ENCODE data around the gene TMEM59.
"Not testable (repeated sequence)": the region's sequence is repeated elsewhere in the genome, so short reads cannot be mapped to it uniquely, and the experiment has no call there.

Gene TMEM59

DNA sequence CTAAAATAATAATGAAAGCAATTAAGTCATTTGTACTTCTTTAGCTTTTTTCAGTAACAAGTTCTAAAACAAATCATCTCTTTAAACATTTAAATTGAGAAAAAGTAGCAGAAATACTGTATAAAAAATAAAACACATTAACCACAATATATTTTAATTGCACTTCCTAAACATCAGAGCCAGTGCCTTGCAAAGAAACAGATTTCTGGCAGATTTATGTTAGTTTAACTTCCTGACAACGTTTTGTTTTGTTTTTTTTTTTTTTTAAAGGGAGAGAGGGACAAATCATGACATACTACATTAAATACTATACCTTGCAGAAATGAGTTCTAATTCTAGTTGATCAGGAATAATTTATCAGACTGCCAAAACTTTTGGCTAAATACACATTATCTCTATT lies 11.2 kb downstream of the TMEM59 start:
- Mint-ChIP-seq H3K9me3 (no peaks in the 10 kb centered on the region), H3K36me3 (peaks cover 15 to 26% of the 10 kb centered on the region in 2 donors), H3K4me1 (peaks cover 2 to 8% of the 10 kb centered on the region in 2 donors), H3K4me3 (no peak overlapping the region), H3K27ac (no peak overlapping the region), H3K27me3 (no peaks in the 10 kb centered on the region)
- DNase-seq, result no peak
- ATAC-seq (replicated peaks), result no peak

DNA sequence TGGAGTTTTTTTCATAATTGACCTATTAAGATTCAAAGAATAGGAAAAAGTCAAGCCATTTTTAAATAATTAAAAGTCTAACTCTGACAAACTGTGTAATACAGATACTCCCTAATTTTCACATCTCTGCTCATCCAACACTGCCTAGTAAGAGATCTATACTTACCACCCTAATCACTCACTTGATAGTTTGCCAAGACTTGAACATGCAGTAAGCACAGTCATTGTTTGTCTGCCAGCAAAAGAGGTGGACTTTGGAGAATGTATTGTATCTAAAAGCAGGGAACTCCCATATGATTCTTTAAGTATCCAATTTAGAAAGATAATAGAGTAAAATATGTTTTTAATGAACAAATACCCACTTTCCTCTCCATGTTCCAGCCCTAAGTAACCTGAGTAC lies 15.5 kb downstream of the TMEM59 start:
- no peaks in the 10 kb centered on the region for H3K4me1 Mint-ChIP-seq
- H3K36me3 Mint-ChIP-seq, result peaks cover 13 to 34% of the 10 kb centered on the region in 2 donors
- no peak overlapping the region for H3K4me3 Mint-ChIP-seq
- no peak for ATAC-seq (replicated peaks)
- no peak for DNase-seq
- no peaks in the 10 kb centered on the region for H3K9me3 Mint-ChIP-seq
- no peaks in the 10 kb centered on the region for H3K27me3 Mint-ChIP-seq
- no peak overlapping the region for H3K27ac Mint-ChIP-seq

DNA sequence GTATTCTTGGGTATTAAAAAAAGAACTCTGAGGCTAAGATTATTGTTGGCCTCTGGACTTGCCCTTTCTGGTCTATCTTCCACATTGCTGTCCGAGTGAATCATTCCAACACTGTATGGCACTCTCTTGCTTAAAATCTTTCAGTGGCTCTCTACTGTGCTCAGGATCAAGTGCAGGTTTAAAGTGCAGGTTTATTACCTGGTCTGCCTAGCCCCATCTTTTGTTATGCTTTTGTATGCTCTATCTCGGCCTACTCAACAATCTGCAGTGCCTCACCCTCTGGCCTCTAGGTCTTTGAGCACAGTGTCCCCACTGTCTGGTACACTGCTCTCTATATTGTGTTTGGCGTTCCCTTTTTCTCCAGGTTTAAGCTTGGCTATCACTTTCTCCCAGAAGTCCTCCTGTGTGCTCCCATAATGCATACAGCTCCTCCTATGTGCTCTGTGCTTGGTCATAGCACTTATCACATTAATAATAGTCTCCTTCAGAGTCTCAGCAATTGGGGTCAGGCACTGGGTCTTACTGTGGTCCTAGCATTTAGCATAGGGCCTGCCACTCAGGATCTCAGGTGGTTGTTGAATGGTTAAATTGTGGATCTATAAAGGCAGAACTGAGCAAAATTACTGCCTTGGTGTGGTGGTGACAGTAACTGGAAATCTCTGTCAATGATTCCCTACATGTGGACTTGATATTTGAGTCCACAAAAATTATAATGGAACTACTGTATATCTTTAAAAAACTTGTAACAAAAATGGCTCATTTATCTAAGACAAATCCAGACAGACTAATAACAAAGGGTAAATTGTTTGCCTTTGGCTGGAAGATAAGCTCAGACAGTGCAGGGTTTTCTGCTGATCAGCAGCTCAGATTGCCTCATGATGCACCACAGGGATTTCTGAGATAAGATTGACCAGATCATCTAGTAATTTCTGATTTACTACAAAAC lies 24.4 kb downstream of the TMEM59 start:
- H3K9me3 Mint-ChIP-seq, result no peaks in the 10 kb centered on the region
- peaks cover 8 to 26% of the 10 kb centered on the region in 2 donors for H3K36me3 Mint-ChIP-seq
- peaks cover 2 to 8% of the 10 kb centered on the region in 2 donors for H3K4me1 Mint-ChIP-seq
- ATAC-seq (replicated peaks) (no peak), DNase-seq (no peak)
- peak overlapping the region; percentile 27 for H3K27ac Mint-ChIP-seq
- no peak overlapping the region for H3K4me3 Mint-ChIP-seq
- H3K27me3 Mint-ChIP-seq, result no peaks in the 10 kb centered on the region

GRCh38 chr1:54027848-54028247 lies 25.2 kb downstream of the TMEM59 start:
- H3K27me3 Mint-ChIP-seq, result no peaks in the 10 kb centered on the region
- no peak overlapping the region for H3K27ac Mint-ChIP-seq
- H3K9me3 Mint-ChIP-seq, result no peaks in the 10 kb centered on the region
- ATAC-seq (replicated peaks) (no peak), DNase-seq (no peak)
- H3K36me3 Mint-ChIP-seq, result peaks cover 8 to 22% of the 10 kb centered on the region in 2 donors
- no peak overlapping the region for H3K4me3 Mint-ChIP-seq
- peaks cover 2 to 8% of the 10 kb centered on the region in 2 donors for H3K4me1 Mint-ChIP-seq

GRCh38 chr1:54024811-54025210 lies 28.2 kb downstream of the TMEM59 start:
- not testable (repeated sequence) for H3K27ac Mint-ChIP-seq; H3K27me3 Mint-ChIP-seq; ATAC-seq (replicated peaks); H3K4me3 Mint-ChIP-seq; DNase-seq; H3K4me1 Mint-ChIP-seq; H3K9me3 Mint-ChIP-seq; H3K36me3 Mint-ChIP-seq

DNA sequence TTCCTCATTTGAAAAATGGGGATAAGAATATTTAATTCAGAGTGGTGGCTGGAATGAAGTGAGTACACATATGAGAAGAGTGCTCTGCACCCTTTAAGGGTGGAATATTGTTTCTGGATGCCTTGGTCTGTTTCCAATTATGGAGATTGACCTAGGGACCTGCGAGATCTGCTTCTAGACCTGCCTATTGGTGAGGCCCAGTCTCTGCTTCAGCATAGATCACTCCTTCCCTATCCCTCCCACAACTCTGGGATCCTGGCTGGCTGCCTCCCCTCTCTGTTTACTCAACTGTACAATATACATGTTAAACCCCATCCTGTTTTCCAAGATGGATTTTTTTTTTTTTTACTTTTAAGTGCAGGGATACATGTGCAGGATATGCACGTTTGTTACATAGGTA lies 28.6 kb downstream of the TMEM59 start:
- DNase-seq, result no peak

GRCh38 chr1:54019562-54020176 lies 33.3 kb downstream of the TMEM59 start:
- H3K27me3 Mint-ChIP-seq; H3K4me1 Mint-ChIP-seq; H3K9me3 Mint-ChIP-seq; H3K4me3 Mint-ChIP-seq; H3K27ac Mint-ChIP-seq; DNase-seq; H3K36me3 Mint-ChIP-seq; ATAC-seq (replicated peaks): not testable (repeated sequence)

More for the DNA sequence above, 28.6 kb downstream of the TMEM59 start:
- no peak overlapping the region for H3K4me3 Mint-ChIP-seq
- H3K27me3 Mint-ChIP-seq, result no peaks in the 10 kb centered on the region
- H3K36me3 Mint-ChIP-seq, result peaks cover 5% of the 10 kb centered on the region in 2 donors
- no peaks in the 10 kb centered on the region for H3K4me1 Mint-ChIP-seq
- ATAC-seq (replicated peaks), result no peak
- no peaks in the 10 kb centered on the region for H3K9me3 Mint-ChIP-seq
- H3K27ac Mint-ChIP-seq, result no peak overlapping the region

DNA sequence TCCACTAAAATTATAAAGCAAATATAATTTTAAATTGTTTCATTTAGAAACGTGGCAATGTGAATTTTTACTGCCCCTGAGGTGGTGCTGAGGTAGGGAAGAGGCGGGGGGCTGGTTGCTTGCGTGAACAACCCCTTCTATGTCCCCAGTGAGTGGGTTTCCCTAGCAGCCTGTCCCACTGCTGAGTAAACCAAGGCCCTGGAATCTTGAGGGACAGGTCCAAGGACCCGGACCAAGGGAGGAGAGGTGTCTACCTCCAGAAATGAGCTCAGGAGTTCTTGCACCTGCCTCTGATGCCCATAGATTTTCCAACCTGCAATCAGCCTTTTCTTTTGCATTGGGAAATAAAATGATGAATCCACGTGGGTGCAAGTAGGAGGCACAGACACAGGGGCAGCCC lies 34.4 kb downstream of the TMEM59 start:
- no peak for DNase-seq
- no peaks in the 10 kb centered on the region for H3K36me3 Mint-ChIP-seq
- no peak overlapping the region for H3K27ac Mint-ChIP-seq
- H3K27me3 Mint-ChIP-seq, result peaks cover 11% of the 10 kb centered on the region in 2 donors
- no peak overlapping the region for H3K4me3 Mint-ChIP-seq
- ATAC-seq (replicated peaks), result no peak
- H3K9me3 Mint-ChIP-seq, result no peaks in the 10 kb centered on the region
- H3K4me1 Mint-ChIP-seq, result no peaks in the 10 kb centered on the region

GRCh38 chr1:54017979-54018378 lies 35.0 kb downstream of the TMEM59 start, which contains the start of gene LDLRAD1:
Gene LDLRAD1 (minus strand): TSS chr1:54018186. CDS start chr1:54018112, 74 bp downstream.
- DNase-seq (no peak), ATAC-seq (replicated peaks) (no peak)
- Mint-ChIP-seq H3K27ac (no peak within 1 kb of the TSS), H3K4me1 (no peaks in the 10 kb centered on the region), H3K27me3 (peaks cover 14 to 18% of the 10 kb centered on the region in 2 donors), H3K36me3 (no peaks in the 10 kb centered on the region), H3K9me3 (no peaks in the 10 kb centered on the region), H3K4me3 (no peak within 1 kb of the TSS)

DNA sequence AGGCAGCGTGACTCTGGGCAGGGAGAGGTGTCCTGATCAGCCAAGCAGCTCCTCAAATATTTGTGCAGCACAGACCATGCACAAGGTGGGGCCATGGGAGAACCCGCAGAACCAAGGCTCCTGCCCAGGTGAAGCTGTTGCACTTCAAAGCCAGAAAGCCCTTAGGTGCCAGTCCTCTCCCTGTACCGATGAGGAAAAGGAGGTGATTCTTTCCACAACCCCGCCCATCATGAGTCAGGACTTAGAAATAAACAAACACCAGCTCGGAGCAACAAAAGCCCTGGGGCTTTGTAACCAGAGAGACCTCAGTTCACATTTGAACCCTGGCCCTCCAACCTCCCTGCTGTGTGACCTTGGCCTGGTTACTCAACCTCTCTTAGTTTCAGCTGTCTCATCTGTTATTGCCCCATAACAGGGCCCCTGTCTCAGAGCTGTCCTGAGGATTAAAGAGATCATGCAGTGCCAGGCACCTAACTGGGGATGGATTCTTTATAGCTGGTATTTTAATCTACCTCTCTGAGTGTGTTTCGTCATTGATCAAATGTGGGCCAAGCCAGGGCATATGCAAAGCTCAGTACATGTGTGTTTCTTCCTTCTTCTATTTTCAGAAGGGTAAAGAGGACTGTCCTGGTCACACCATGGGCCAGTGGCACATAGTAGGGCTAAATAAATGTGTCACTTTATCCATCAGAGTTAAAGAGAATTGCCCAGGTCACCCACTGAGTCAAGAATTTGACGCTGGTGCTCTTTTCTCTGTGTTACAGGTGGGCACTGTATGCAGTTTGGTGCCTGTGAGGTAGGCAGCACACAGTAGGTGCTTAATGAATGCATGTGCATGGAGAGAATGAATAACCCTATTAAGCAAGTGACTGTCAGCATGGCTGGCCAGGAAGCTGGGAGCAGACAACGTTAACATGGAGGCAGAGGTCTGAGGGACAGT lies 36.4 kb downstream of the TMEM59 start:
- H3K27me3 Mint-ChIP-seq, result peaks cover 17 to 18% of the 10 kb centered on the region in 2 donors
- no peaks in the 10 kb centered on the region for H3K9me3 Mint-ChIP-seq
- H3K4me1 Mint-ChIP-seq, result no peaks in the 10 kb centered on the region
- no peak overlapping the region for H3K27ac Mint-ChIP-seq
- no peaks in the 10 kb centered on the region for H3K36me3 Mint-ChIP-seq
- DNase-seq (no peak), ATAC-seq (replicated peaks) (no peak)
- H3K4me3 Mint-ChIP-seq, result no peak overlapping the region

DNA sequence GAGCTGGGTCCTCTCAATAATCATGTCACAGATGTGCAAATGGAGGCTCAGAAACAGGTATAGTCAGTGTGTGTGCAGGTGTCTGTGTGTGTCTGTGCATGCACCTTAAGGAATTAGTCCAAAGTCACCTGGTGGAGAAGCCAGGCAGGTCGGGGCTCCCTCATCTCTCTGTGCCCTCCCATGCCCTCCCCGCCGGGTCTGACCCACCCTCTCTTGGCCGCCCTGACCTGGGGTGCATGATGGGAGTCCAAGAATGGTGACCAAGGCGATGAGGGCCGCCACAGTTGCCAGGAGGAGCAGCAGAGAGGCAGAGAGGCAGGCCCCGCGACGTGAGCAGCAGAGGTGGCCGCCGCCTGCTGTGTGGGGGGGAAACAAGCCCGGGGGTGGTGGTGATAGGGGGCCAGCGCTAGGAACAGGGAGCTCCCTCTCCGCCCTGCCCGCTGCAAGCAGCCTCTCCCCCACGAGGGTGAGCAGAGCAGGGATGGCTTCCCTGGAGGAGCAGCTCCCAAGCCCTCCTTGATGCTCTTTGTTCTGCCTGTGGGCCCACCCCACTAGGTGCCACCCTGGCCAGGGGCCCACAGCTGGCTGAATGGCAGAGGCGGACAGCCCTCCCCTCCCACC lies 38.9 kb downstream of the TMEM59 start:
- no peaks in the 10 kb centered on the region for H3K36me3 Mint-ChIP-seq
- H3K4me1 Mint-ChIP-seq, result no peaks in the 10 kb centered on the region
- H3K9me3 Mint-ChIP-seq, result no peaks in the 10 kb centered on the region
- peaks cover 18 to 34% of the 10 kb centered on the region in 2 donors for H3K27me3 Mint-ChIP-seq
- DNase-seq (no peak), ATAC-seq (replicated peaks) (no peak)
- no peak overlapping the region for H3K27ac Mint-ChIP-seq
- H3K4me3 Mint-ChIP-seq, result no peak overlapping the region

- no peak for DNase-seq
These were observed 39.5 kb downstream of the TMEM59 start for GRCh38 chr1:54013393-54014008.

DNA sequence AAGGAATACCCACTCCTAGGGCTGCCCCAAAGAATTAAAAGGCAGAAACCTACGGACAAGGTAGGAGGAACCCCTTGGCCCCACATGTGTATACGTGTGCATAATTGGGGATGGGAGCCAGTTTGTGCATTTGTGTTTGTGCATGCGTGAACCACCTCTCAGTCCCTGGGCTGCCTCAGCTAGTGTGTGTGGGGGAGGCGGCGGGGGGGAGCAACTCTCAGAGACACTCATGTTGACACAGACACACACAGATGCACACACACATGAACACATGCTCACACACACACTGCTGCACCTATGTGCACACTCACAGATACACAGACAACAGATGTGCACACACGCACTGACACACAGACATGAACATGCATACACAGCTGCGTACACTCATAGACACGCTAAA lies 40.1 kb downstream of the TMEM59 start:
- Mint-ChIP-seq H3K36me3 (no peaks in the 10 kb centered on the region), H3K4me1 (no peaks in the 10 kb centered on the region), H3K27ac (no peak overlapping the region), H3K9me3 (no peaks in the 10 kb centered on the region), H3K27me3 (peaks cover 26 to 33% of the 10 kb centered on the region in 2 donors), H3K4me3 (no peak overlapping the region)
- no peak for ATAC-seq (replicated peaks)
- DNase-seq, result no peak

More at GRCh38 chr1:54013393-54014008, 39.5 kb downstream of the TMEM59 start:
- Mint-ChIP-seq H3K27me3 (peaks cover 22 to 34% of the 10 kb centered on the region in 2 donors), H3K4me1 (no peaks in the 10 kb centered on the region), H3K36me3 (no peaks in the 10 kb centered on the region), H3K4me3 (no peak overlapping the region), H3K9me3 (no peaks in the 10 kb centered on the region), H3K27ac (no peak overlapping the region)
- ATAC-seq (replicated peaks), result no peak
